Ishikawa (cell line): ENCODE results near the gene FDPS.

Experiments
- CEBPB ChIP-seq: IDR thresholded peaks from 2 replicates; pipeline ENCODE4 v1.6.1; 2012
- CREB1 ChIP-seq: IDR thresholded peaks from 2 replicates; pipeline ENCODE4 v1.6.1; 2012; ENCODE audit warnings: low read depth
- EGR1 ChIP-seq: IDR thresholded peaks from 2 replicates; pipeline ENCODE4 v1.6.1; 2012
- EP300 ChIP-seq: IDR thresholded peaks from 2 replicates; pipeline ENCODE4 v1.6.1; 2012; ENCODE audit warnings: borderline replicate concordance
- FOXM1 ChIP-seq: IDR thresholded peaks from 2 replicates; pipeline ENCODE4 v1.6.1; 2012; ENCODE audit warnings: low read depth, borderline replicate concordance
- NFIC ChIP-seq: IDR thresholded peaks from 2 replicates; pipeline ENCODE4 v1.6.1; 2012
- RAD21 ChIP-seq: IDR thresholded peaks from 2 replicates; pipeline ENCODE4 v1.6.1; 2012; ENCODE audit warnings: low read depth
- TAF1 ChIP-seq: IDR thresholded peaks from 2 replicates; pipeline ENCODE4 v1.6.1; 2012; ENCODE audit warnings: low read depth, mild to moderate bottlenecking
- TCF12 ChIP-seq: IDR thresholded peaks from 2 replicates; pipeline ENCODE4 v1.6.1; 2012; ENCODE audit warnings: low read depth
- TEAD4 ChIP-seq: IDR thresholded peaks from 2 replicates; pipeline ENCODE4 v1.6.1; 2012
- YY1 ChIP-seq: IDR thresholded peaks from 2 replicates; pipeline ENCODE4 v1.6.1; 2012; ENCODE audit warnings: low read depth
- ZBTB7A ChIP-seq: IDR thresholded peaks from 2 replicates; pipeline ENCODE4 v1.6.1; 2012; ENCODE audit warnings: low read depth
- TF ChIP-seq, protein P1 (sequence below): IDR thresholded peaks from 2 replicates; pipeline ENCODE4 v1.6.1; 2012
- TF ChIP-seq, protein P2 (sequence below): IDR thresholded peaks from 2 replicates; pipeline ENCODE4 v1.6.1; 2012; ENCODE audit warnings: low read depth, mild to moderate bottlenecking
- TF ChIP-seq, protein P3 (sequence below): IDR thresholded peaks from 2 replicates; pipeline ENCODE4 v1.6.1; 2012

The FDPS gene

GRCh38 chr1:155352631-155353030, 44.0 kb downstream of the FDPS start:
- TF ChIP-seq YY1: no peak
- TF ChIP-seq CREB1: no peak
- TF ChIP-seq RAD21: no peak
- TF ChIP-seq TAF1: no peak
- TF ChIP-seq NFIC: no peak
- TF ChIP-seq, protein P1, sequence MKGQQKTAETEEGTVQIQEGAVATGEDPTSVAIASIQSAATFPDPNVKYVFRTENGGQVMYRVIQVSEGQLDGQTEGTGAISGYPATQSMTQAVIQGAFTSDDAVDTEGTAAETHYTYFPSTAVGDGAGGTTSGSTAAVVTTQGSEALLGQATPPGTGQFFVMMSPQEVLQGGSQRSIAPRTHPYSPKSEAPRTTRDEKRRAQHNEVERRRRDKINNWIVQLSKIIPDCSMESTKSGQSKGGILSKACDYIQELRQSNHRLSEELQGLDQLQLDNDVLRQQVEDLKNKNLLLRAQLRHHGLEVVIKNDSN: no peak
- TF ChIP-seq, protein P2, sequence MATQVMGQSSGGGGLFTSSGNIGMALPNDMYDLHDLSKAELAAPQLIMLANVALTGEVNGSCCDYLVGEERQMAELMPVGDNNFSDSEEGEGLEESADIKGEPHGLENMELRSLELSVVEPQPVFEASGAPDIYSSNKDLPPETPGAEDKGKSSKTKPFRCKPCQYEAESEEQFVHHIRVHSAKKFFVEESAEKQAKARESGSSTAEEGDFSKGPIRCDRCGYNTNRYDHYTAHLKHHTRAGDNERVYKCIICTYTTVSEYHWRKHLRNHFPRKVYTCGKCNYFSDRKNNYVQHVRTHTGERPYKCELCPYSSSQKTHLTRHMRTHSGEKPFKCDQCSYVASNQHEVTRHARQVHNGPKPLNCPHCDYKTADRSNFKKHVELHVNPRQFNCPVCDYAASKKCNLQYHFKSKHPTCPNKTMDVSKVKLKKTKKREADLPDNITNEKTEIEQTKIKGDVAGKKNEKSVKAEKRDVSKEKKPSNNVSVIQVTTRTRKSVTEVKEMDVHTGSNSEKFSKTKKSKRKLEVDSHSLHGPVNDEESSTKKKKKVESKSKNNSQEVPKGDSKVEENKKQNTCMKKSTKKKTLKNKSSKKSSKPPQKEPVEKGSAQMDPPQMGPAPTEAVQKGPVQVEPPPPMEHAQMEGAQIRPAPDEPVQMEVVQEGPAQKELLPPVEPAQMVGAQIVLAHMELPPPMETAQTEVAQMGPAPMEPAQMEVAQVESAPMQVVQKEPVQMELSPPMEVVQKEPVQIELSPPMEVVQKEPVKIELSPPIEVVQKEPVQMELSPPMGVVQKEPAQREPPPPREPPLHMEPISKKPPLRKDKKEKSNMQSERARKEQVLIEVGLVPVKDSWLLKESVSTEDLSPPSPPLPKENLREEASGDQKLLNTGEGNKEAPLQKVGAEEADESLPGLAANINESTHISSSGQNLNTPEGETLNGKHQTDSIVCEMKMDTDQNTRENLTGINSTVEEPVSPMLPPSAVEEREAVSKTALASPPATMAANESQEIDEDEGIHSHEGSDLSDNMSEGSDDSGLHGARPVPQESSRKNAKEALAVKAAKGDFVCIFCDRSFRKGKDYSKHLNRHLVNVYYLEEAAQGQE: no peak
- TF ChIP-seq EGR1: no peak
- no peak for TF ChIP-seq ZBTB7A
- TF ChIP-seq FOXM1: no peak
- TF ChIP-seq, protein P3, sequence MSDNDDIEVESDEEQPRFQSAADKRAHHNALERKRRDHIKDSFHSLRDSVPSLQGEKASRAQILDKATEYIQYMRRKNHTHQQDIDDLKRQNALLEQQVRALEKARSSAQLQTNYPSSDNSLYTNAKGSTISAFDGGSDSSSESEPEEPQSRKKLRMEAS: no peak

GRCh38 chr1:155360051-155360450, 51.4 kb downstream of the FDPS start:
- TF ChIP-seq RAD21 (no peak), ZBTB7A (no peak), YY1 (no peak), CEBPB (no peak), NFIC (no peak), TAF1 (no peak), EGR1 (no peak), TCF12 (no peak), EP300 (no peak), FOXM1 (no peak), CREB1 (no peak), TEAD4 (no peak)
- TF ChIP-seq, protein P2: no peak
- TF ChIP-seq, protein P3: no peak
- TF ChIP-seq, protein P1: no peak
